Skeletal muscle satellite cell (primary cell): ENCODE results near the gene DGKH. TPM values are rescaled to one million over a fixed set of nuclear protein-coding genes. Genes with fewer than 3 reads are reported as not detected.

ENCODE experiments used
- small RNA-seq: library from RNA; depleted of rRNA; stranded (forward); fragments of <200 nt; gene quantifications from one replicate; pipeline ENCODE3, GENCODE V24; 2012

The DGKH gene

Small RNA genes within 50 kb of the gene (small RNA-seq; reads per million reads assigned to genes)
- gene RPS28P8 = not detected
